Hematopoietic multipotent progenitor cell treated with erythropoietin and hydrocortisone succinate and interleukin-3 and kit ligand, for 8 days (in vitro differentiated cells): ENCODE measurements around the gene EIF3A.
"Not testable (repeated sequence)": the region's sequence is repeated elsewhere in the genome, so short reads cannot be mapped to it uniquely, and the experiment has no call there.

Experiments
- DNase-seq: peaks from one replicate; pipeline ENCODE4 v3.0.0-alpha.2; 2015

EIF3A gene, protein sequence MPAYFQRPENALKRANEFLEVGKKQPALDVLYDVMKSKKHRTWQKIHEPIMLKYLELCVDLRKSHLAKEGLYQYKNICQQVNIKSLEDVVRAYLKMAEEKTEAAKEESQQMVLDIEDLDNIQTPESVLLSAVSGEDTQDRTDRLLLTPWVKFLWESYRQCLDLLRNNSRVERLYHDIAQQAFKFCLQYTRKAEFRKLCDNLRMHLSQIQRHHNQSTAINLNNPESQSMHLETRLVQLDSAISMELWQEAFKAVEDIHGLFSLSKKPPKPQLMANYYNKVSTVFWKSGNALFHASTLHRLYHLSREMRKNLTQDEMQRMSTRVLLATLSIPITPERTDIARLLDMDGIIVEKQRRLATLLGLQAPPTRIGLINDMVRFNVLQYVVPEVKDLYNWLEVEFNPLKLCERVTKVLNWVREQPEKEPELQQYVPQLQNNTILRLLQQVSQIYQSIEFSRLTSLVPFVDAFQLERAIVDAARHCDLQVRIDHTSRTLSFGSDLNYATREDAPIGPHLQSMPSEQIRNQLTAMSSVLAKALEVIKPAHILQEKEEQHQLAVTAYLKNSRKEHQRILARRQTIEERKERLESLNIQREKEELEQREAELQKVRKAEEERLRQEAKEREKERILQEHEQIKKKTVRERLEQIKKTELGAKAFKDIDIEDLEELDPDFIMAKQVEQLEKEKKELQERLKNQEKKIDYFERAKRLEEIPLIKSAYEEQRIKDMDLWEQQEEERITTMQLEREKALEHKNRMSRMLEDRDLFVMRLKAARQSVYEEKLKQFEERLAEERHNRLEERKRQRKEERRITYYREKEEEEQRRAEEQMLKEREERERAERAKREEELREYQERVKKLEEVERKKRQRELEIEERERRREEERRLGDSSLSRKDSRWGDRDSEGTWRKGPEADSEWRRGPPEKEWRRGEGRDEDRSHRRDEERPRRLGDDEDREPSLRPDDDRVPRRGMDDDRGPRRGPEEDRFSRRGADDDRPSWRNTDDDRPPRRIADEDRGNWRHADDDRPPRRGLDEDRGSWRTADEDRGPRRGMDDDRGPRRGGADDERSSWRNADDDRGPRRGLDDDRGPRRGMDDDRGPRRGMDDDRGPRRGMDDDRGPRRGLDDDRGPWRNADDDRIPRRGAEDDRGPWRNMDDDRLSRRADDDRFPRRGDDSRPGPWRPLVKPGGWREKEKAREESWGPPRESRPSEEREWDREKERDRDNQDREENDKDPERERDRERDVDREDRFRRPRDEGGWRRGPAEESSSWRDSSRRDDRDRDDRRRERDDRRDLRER (N-terminal part only)

GRCh38 chr10:119080521-119081259 lies at the start of gene EIF3A:
EIF3A (minus strand) TSS chr10:119080817; CDS start chr10:119080676, 141 bp downstream.
- DNase-seq = peak; percentile 90

DNA sequence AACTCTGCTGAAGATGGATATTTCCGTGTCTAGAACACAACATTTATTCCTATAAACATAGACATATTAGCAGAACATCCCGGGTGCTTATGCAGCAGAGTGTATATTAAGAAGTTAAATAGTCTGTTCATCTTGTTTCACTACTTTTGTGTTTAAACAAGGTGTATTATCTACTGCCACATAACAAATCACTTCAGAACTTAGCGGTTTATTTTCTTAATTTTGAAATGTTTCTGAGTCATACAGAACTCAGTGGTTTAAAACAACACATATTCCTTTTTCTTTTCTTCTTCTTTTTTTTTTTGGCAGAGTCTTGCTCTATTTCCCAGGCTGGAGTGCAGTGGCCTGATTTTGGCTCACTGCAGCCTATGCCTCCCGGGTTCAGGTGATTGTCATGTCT lies 49.1 kb upstream of the EIF3A start:
- DNase-seq = no peak

DNA sequence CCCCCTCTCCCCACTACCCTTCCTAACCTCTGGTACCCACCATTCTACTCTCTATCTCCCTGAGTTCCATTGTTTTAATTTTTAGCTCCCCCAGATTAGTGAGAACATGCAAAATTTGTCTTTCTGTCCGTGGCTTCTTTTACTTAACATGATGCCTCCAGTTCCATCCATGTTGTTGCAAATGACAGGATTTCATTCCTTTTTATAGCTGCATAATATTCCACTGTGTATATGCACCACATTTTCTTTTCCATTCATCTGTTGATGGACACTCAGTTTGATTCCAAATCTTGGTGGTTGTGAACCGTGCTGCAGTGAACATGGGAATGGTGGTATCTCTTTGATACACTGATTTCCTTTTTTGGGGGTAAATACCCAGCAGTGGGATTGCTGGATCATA lies 45.3 kb upstream of the EIF3A start:
- DNase-seq = no peak

GRCh38 chr10:119120875-119121274 lies 40.3 kb upstream of the EIF3A start:
- no peak for DNase-seq

DNA sequence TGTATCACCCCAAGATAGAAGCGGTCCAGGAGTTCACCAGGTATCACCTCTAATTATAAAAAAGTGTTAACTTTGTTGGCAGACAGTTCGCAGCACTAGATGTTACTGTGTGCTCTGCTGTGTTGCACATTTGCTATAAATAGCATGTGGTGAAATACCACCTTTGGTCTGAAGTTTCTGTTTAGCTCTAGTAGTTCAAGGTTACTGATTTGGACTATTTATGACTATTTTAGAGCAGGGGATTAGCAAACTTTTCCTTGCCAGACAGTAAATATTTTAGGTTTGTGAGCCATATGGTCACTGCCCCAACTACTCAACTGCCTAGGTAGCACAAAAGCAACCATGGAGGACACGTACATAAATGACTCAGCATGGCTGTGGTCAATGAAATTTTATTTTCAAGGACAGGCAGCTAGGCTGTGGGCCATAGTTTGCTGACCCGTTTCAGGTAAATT lies 39.8 kb upstream of the EIF3A start:
- no peak for DNase-seq

- DNase-seq = no peak
Observed at GRCh38 chr10:119119400-119119799, 38.8 kb upstream of the EIF3A start.

DNA sequence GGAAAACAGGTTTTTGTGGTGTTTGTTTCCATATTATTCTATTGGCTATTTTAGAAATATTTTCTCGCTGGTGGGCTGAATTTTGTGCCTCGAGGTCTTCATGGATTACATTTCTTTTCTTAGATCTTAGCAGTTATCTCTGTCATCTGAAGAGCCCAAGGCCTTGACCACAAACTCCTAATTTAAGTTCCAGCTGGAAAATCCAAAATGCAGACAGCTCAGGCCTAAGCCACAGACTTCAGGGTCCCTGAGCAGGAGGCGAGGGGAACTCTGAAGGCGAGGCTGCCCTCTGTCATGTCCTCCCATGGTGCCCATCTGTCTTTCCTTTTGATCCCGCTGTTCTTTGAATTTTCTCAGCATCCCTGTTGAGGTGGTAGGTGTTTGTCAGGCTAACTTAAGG lies 37.6 kb upstream of the EIF3A start:
- no peak for DNase-seq

GRCh38 chr10:119116326-119116951 lies 35.8 kb upstream of the EIF3A start:
- DNase-seq = no peak

DNA sequence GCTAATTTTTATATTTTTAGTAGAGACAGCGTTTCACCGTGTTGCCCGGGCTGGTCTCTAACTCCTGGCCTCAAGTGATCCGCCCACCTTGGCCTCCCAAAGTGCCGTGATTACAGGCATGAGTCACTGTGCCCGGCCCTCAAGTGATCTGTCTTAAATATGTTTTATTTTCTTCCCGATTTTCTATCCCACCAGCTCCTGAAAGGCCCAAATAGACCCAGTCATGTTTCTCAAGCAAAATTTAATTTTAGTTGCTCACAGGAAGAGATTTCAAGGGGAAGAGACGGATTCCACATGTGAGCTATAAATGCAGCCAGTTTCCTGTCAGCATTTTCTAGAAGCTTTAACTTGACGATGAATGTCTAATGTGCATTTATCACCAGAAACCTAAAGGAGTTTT lies 35.3 kb upstream of the EIF3A start:
- DNase-seq = no peak

DNA sequence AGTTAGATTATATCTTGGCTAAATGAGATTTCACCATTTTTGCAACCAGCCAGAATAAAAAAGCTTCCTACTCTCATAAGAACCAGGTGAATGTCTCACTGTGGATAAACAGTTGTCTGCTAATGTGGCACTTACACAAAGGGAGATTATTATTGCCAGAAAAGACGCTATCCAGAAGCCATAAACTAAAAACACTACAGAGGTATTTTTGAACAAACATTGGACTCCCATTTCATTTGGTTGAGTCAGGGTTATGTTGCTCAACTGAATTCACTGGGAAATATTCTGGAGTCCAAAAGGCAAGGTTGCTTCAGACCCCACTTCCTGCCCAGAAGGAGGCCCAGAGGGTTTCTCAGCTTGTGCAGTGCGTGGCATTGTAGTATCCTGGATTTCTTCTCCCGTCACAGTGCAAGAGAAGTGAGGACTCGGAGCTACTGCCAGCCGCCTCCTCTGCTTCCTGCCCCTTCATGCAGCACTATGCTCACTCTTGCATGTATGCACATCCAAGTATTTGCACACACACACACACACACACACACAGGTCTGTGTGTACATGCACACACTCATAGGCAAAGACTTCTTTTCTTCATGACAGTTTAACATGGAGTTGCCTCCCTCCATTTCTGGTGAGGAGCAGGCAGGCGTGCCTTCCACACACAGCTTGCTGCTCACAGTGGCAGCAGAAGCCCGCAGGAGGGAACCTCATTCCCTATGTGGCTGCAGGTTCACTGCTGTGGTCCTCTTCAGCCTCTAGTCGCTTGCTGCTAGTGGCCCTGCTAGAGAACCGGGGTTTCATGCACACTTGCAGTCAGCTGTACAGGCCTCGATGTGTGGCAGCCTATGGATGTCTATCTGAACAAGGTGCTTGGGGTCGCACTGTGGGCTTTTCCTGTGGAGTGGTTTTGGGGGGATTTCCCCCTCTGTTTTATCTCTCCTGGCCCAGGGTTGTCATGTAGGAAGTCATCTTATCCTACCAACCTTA lies 33.4 kb upstream of the EIF3A start:
- peak; percentile 70 for DNase-seq

GRCh38 chr10:119112056-119112455 lies 31.4 kb upstream of the EIF3A start:
- no peak for DNase-seq

DNA sequence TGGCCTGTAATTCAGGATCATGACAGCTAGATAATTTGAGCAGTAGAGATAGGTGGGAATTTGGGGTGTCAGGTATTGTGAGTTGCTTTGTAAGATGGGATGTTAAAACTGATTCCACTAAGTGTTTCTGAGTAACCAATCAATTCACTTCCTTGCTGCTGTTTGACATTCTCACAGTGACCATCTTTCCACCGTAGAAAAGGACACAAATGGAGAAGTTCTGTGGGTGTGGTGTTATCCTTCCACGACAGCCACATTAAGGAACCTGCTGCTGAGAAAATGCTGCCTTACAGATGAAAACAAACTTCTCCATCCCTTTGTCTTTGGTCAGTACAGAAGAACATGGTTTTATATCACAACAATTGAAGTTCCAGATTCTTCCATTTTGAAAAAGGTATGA lies 27.2 kb upstream of the EIF3A start:
- peak; percentile 36 for DNase-seq

DNA sequence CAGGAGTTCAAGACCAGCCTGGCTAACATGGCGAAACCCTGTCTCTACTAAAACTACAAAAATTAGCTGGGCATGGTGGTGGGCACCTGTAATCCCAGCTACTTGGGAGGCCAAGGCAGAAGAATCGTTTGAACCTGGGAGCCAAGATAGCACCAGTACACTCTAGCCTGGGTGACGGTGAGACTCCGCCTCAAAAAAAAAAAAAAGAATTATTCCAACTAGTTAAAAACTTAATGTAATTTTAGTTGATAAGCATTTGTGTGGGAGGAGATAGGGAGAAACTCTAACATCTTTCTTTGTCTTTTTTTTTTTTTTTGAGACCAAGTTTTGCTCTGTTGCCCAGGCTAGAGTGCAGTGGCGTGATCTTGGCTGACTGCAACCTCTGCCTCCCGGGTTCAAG lies 26.5 kb upstream of the EIF3A start:
- DNase-seq = peak; percentile 82

- not testable (repeated sequence) for DNase-seq
Observed at GRCh38 chr10:119105899-119106298, 25.3 kb upstream of the EIF3A start.

DNA sequence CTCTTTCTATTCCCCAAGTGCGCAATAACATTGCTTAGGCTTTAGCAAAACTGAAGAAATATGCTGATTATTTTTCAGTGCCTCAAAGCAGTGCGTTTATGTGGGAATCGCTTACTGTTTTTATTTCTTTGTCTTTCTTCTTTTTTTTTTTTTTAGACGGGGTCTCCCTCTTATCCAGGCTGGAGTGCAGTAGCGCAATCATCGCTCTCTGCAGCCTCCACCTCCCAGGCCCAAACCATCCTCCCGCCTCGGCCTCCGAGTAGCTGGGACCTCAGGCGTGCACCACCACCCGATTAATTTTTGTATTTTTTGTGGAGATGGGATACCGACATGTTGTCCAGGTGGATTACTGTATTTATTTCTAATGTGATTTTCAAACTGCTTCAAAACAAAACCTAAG lies 24.5 kb upstream of the EIF3A start:
- DNase-seq = no peak

DNA sequence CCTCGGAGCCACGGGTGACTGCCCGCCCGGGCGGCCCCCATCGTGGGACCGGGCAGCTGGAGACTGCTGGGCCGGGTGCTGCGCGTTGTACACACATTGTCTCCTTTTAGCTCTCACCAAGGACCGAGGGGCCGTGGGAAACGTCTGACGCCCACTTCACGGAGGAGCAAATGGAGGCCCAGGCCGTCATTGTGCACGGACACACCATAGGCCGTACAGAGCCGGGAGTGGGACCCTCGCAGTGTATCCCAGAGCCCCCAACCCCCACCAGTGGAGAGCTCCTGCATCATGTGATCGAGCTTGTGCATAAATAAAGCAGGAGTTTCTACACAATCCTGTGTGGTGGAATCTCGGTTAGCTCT lies 24.0 kb upstream of the EIF3A start:
- DNase-seq = no peak

- peak; percentile 69 for DNase-seq
Observed at GRCh38 chr10:119103903-119104653, 23.5 kb upstream of the EIF3A start, which contains the start of gene DENND10. DENND10 (plus strand) TSS chr10:119104113; CDS start chr10:119104143, 30 bp downstream.

DNA sequence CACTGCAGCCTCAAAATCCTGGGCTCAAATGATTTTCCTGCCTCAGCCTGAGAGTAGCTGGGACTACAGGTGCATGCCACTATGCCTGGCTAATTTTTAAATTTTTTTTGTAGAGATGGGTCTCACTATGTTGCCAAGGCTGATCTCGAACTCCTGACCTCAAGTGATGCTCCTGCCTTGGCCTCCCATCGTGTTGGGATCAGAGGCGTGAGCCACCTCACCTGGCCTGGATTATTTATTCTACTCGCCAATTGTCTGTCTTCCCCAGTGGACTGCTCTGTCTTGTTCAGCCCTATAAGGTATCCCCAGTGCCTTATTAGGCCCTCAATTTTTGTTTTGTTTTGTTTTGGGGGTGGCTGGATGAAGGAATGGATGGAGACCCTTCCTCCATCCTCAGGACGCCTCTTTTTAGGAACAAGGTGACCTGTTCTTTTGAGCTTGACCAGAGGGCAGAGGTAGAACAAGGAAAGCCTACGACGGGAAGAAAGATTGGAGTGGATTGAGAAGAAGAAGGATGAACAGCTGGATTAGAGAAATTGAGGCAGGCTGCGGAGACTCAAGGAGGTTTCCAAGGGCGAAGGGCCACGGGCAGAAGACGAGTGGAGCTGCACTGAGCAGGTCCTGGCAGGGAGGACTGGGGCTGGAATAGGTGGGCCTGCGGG lies 22.8 kb upstream of the EIF3A start:
- DNase-seq = no peak
